Panc1 (cell line): ENCODE results near the gene NTM. TPM values are rescaled to one million over a fixed set of nuclear protein-coding genes. Genes with fewer than 3 reads are reported as not detected.

ENCODE experiments used
- ATAC-seq: fragments of 200-7000 bp; cut with Tn5 transposase; 2 replicates; pipeline ENCODE4 v1.9.1; 2020; ENCODE audit warnings: mild to moderate bottlenecking, moderate library complexity
- BruUV-seq: library from RNA; stranded (reverse); fragments of 400-500 nt; replicated peaks from 2 replicates; lab custom pipeline; 2021; lab: Mats Ljungman, UMichigan
- CTCF ChIA-PET: fragments of 300-600 bp; sonication (Branson Sonifier 250); formaldehyde crosslinking; loops from one replicate; lab custom pipeline; 2022; ENCODE audit warnings: antibody characterized with exemption; lab: Charles Lee
- POLR2A ChIA-PET: fragments of 300-600 bp; sonication (Branson Sonifier 250); formaldehyde crosslinking; loops from one replicate; lab custom pipeline; 2022; ENCODE audit warnings: antibody characterized with exemption; lab: Charles Lee
- DNase-seq: peaks from one replicate; pipeline ENCODE4 v3.0.0-alpha.2; 2010; ENCODE audit warnings: low read depth, low spot score
- H3K27ac ChIP-seq: 2 replicates; pipeline ENCODE4 v1.5.1; 2011; ENCODE audit warnings: mild to moderate bottlenecking, low read length, inconsistent platforms
- H3K27me3 ChIP-seq: fragments of 200-500 bp; sonication (Bioruptor generic); 2 replicates; pipeline ENCODE4 v1.6.0; 2014; ENCODE audit warnings: low read length, inconsistent platforms; ENCODE audit not compliant: control insufficient read depth, insufficient read depth
- H3K36me3 ChIP-seq: fragments of 200-500 bp; sonication (Bioruptor generic); 2 replicates; pipeline ENCODE4 v1.5.1; 2014; ENCODE audit warnings: inconsistent platforms, mild to moderate bottlenecking, low read length, moderate library complexity; ENCODE audit not compliant: control insufficient read depth, insufficient read depth
- H3K4me1 ChIP-seq: 2 replicates; pipeline ENCODE4 v1.5.1; 2011; ENCODE audit warnings: inconsistent platforms, mild to moderate bottlenecking, low read length, moderate library complexity; ENCODE audit not compliant: control insufficient read depth, insufficient read depth
- H3K4me3 ChIP-seq, 2 experiments: 2 replicates each; pipeline ENCODE4 v1.5.1; 2011 to 2012; ENCODE audit warnings: low read depth in 2 of 2, low read length in 2 of 2, mild to moderate bottlenecking in 2 of 2, inconsistent platforms in 1 of 2, moderate library complexity in 1 of 2
- H3K9me3 ChIP-seq: fragments of 200-500 bp; sonication (Bioruptor generic); 2 replicates; pipeline ENCODE4 v1.5.1; 2014; ENCODE audit warnings: low read depth, mild to moderate bottlenecking, inconsistent platforms, low read length, moderate library complexity; ENCODE audit not compliant: control insufficient read depth, insufficient read depth
- POLR2AphosphoS5 ChIP-seq: IDR thresholded peaks from 2 replicates; pipeline ENCODE4 v1.6.1; 2012; ENCODE audit warnings: mild to moderate bottlenecking, low read depth, low read length, moderate library complexity
- SIN3A ChIP-seq: IDR thresholded peaks from 2 replicates; pipeline ENCODE4 v1.6.1; 2012; ENCODE audit warnings: low read depth, mild to moderate bottlenecking, low read length, moderate library complexity, borderline replicate concordance; ENCODE audit not compliant: insufficient read depth
- TCF7L2 ChIP-seq: IDR thresholded peaks from 2 replicates; pipeline ENCODE4 v1.6.1; 2011; ENCODE audit warnings: mild to moderate bottlenecking, low read depth, low read length, inconsistent platforms
- in situ Hi-C: cut with HindIII; loops from 2 replicates; pipeline ENCODE4 v1.10.0; 2016; ENCODE audit warnings: low sequenced_read_pairs, low pct_unique_long_range_greater_than_20kb
- intact Hi-C: fragments of 100-400 bp; cut with micrococcal nuclease; formaldehyde crosslinking; loops from one replicate; pipeline ENCODE4 v1.10.0; 2022; ENCODE audit not compliant: unreplicated experiment
- total RNA-seq: library from RNA; stranded (reverse); gene quantifications from one replicate; pipeline ENCODE4 v1.2.1, GENCODE V29; 2021; ENCODE audit not compliant: unreplicated experiment
- TF ChIP-seq, protein P1 (sequence below), 2 experiments: IDR thresholded peaks; 2 replicates each; pipeline ENCODE4 v1.6.1; 2011 to 2012; ENCODE audit warnings: low read depth in 2 of 2, control low read depth in 1 of 2, low read length in 1 of 2, mild to moderate bottlenecking in 1 of 2, moderate library complexity in 1 of 2; ENCODE audit not compliant: insufficient read depth in 1 of 2
- TF ChIP-seq, protein P2 (sequence below): fragments of 450-650 bp; IDR thresholded peaks from 2 replicates; pipeline ENCODE4 v1.5.1; 2017; ENCODE audit warnings: mild to moderate bottlenecking

NTM gene
- total RNA-seq, 1 experiment from 2014 or later, result 0.10 TPM

DNA sequence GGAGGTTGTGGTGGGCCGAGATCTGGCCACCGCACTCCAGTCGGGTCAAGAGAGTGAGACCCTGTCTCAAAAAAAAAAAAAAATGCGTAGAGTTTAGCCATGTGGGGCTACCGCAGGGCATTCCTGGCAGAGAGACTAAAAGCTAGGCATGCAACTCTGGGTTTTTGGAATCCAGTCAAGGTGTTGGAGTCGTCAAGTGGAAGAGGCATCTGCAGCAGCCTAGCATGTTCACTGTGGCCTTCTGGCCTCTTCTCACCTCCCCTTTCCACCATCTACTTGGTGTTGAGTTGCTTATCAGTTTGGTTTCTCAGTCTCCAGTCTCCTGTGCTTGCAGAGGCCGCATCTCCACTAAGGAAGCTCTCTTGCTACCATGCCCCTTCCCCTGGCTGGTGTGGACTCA is 572.5 kb downstream of the NTM start:
- BruUV-seq, result no TSS peak

DNA sequence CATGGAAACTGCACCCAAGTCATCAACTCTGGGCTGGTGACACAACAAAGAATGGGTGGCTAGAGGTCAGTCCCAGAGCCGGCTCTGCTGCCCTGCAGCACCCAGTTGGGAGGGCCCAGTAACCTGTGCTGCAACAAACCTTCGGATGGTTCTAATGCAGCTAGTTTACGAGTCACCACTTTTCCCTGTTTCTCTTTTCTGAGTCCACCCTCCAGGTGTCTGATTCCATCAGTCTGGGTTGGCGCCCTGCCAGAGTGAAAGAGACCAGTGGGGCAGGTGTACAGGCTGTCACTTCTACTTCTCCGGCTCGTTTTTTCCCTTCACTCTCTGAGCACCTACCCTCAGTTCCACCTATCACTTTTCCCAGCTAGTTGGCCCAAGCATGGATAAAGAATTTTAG is 572.9 kb downstream of the NTM start:
- no TSS peak for BruUV-seq
- ATAC-seq (no peak), DNase-seq (no peak)
- ChIA-PET POLR2A (no interaction called here), CTCF (no interaction called here)
- Histone ChIP-seq H3K4me1 (no peaks in the 10 kb centered on the region), H3K27ac (no peak overlapping the region), H3K36me3 (no peaks in the 10 kb centered on the region), H3K27me3 (no peaks in the 10 kb centered on the region), H3K9me3 (no peaks in the 10 kb centered on the region), H3K4me3 (no peak overlapping the region)
- in situ Hi-C loops, result no loop called here
- intact Hi-C loops, result no loop called here
- TF ChIP-seq SIN3A (no peak), POLR2AphosphoS5 (no peak), TCF7L2 (no peak)
- TF ChIP-seq, protein P1, sequence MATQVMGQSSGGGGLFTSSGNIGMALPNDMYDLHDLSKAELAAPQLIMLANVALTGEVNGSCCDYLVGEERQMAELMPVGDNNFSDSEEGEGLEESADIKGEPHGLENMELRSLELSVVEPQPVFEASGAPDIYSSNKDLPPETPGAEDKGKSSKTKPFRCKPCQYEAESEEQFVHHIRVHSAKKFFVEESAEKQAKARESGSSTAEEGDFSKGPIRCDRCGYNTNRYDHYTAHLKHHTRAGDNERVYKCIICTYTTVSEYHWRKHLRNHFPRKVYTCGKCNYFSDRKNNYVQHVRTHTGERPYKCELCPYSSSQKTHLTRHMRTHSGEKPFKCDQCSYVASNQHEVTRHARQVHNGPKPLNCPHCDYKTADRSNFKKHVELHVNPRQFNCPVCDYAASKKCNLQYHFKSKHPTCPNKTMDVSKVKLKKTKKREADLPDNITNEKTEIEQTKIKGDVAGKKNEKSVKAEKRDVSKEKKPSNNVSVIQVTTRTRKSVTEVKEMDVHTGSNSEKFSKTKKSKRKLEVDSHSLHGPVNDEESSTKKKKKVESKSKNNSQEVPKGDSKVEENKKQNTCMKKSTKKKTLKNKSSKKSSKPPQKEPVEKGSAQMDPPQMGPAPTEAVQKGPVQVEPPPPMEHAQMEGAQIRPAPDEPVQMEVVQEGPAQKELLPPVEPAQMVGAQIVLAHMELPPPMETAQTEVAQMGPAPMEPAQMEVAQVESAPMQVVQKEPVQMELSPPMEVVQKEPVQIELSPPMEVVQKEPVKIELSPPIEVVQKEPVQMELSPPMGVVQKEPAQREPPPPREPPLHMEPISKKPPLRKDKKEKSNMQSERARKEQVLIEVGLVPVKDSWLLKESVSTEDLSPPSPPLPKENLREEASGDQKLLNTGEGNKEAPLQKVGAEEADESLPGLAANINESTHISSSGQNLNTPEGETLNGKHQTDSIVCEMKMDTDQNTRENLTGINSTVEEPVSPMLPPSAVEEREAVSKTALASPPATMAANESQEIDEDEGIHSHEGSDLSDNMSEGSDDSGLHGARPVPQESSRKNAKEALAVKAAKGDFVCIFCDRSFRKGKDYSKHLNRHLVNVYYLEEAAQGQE (IDR thresholded peaks at IDR 0.05; ENCODE audit: insufficient read depth in 1 of 2, low read depth in 2 of 2, low read length in 1 of 2), result no peak
- TF ChIP-seq, protein P2, sequence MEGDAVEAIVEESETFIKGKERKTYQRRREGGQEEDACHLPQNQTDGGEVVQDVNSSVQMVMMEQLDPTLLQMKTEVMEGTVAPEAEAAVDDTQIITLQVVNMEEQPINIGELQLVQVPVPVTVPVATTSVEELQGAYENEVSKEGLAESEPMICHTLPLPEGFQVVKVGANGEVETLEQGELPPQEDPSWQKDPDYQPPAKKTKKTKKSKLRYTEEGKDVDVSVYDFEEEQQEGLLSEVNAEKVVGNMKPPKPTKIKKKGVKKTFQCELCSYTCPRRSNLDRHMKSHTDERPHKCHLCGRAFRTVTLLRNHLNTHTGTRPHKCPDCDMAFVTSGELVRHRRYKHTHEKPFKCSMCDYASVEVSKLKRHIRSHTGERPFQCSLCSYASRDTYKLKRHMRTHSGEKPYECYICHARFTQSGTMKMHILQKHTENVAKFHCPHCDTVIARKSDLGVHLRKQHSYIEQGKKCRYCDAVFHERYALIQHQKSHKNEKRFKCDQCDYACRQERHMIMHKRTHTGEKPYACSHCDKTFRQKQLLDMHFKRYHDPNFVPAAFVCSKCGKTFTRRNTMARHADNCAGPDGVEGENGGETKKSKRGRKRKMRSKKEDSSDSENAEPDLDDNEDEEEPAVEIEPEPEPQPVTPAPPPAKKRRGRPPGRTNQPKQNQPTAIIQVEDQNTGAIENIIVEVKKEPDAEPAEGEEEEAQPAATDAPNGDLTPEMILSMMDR, result no peak

More for the DNA sequence above, 572.5 kb downstream of the NTM start:
- ChIA-PET POLR2A (interaction anchor here (0.7 kb wide), 1 partner anchor 226 kb away, joined by 3 read pairs; no protein-coding TSS in a partner anchor), CTCF (no interaction called here)
- H3K27ac ChIP-seq, result no peak overlapping the region
- H3K36me3 ChIP-seq, result no peaks in the 10 kb centered on the region
- H3K4me3 ChIP-seq, result no peak overlapping the region
- TF ChIP-seq, protein P2, result no peak
- TF ChIP-seq SIN3A (no peak), POLR2AphosphoS5 (no peak), TCF7L2 (no peak)
- TF ChIP-seq, protein P1 (IDR thresholded peaks at IDR 0.05; ENCODE audit: insufficient read depth in 1 of 2, low read depth in 2 of 2, low read length in 1 of 2), result no peak
- in situ Hi-C loops, result no loop called here
- H3K4me1 ChIP-seq, result no peaks in the 10 kb centered on the region
- H3K9me3 ChIP-seq, result no peaks in the 10 kb centered on the region
- intact Hi-C loops, result no loop called here
- DNase-seq, result no peak
- H3K27me3 ChIP-seq, result no peaks in the 10 kb centered on the region
- no peak for ATAC-seq
